Fibroblast of lung (primary cell): ENCODE data around the gene HMCES. TPM values are rescaled to one million over a fixed set of nuclear protein-coding genes. Genes with fewer than 3 reads are reported as not detected.

Experiments
- DNase-seq, 2 donors: peaks; one replicate each; pipeline versions ENCODE4 v3.0.0 to v3.0.0-alpha.2; 2010; ENCODE audit warnings: low read depth in 2 of 2
- H2AFZ ChIP-seq: 2 replicates; pipeline ENCODE4 v1.5.1; 2012; ENCODE audit warnings: low read length, control low read depth, inconsistent platforms
- H3K27ac ChIP-seq: 2 replicates; pipeline ENCODE4 v1.5.1; 2011; ENCODE audit warnings: low read length, control low read depth; ENCODE audit not compliant: insufficient read depth
- H3K27me3 ChIP-seq: 2 replicates; pipeline ENCODE4 v1.5.1; 2011; ENCODE audit warnings: mild to moderate bottlenecking, low read length; ENCODE audit not compliant: control insufficient read depth, insufficient read depth
- H3K36me3 ChIP-seq: 2 replicates; pipeline ENCODE4 v1.5.1; 2011; ENCODE audit warnings: low read length; ENCODE audit not compliant: control insufficient read depth, insufficient read depth
- H3K4me1 ChIP-seq: 2 replicates; pipeline ENCODE4 v1.5.1; 2011; ENCODE audit warnings: low read length; ENCODE audit not compliant: control insufficient read depth, insufficient read depth; ENCODE audit errors: extremely low read depth
- H3K4me2 ChIP-seq: 2 replicates; pipeline ENCODE4 v1.5.1; 2011; ENCODE audit warnings: low read length, control low read depth; ENCODE audit not compliant: insufficient read depth; ENCODE audit errors: extremely low read depth
- H3K4me3 ChIP-seq, 4 experiments: fragments of 200-600 bp in 1 of 4; sonication (generic) in 1 of 4; replicated peaks in 1 of 4; 2 replicates each; pipeline ENCODE4 v1.5.1; 2011 to 2016; ENCODE audit warnings: low read length in 4 of 4, low read depth in 3 of 4, mild to moderate bottlenecking in 3 of 4, control low read depth in 2 of 4, inconsistent platforms in 1 of 4, mixed read lengths in 1 of 4; ENCODE audit not compliant: insufficient read depth in 1 of 4; ENCODE audit errors: control extremely low read depth in 1 of 4
- H3K79me2 ChIP-seq: 2 replicates; pipeline ENCODE4 v1.5.1; 2012; ENCODE audit warnings: mild to moderate bottlenecking, low read length, inconsistent platforms; ENCODE audit not compliant: control insufficient read depth, insufficient read depth
- H3K9ac ChIP-seq: 2 replicates; pipeline ENCODE4 v1.5.1; 2011; ENCODE audit warnings: mild to moderate bottlenecking, low read length, control low read depth; ENCODE audit not compliant: insufficient read depth
- H3K9me3 ChIP-seq: 2 replicates; pipeline ENCODE4 v1.5.1; 2012; ENCODE audit warnings: low read depth, low read length; ENCODE audit not compliant: control insufficient read depth, insufficient read depth
- H4K20me1 ChIP-seq: 2 replicates; pipeline ENCODE4 v1.5.1; 2011; ENCODE audit warnings: low read length; ENCODE audit not compliant: control insufficient read depth, insufficient read depth; ENCODE audit errors: extremely low read depth
- CTCF ChIP-seq, 2 donors: IDR thresholded peaks in 1 of 2; conservative IDR thresholded peaks in 1 of 2; 1 replicate in 1 of 2; 2 replicates in 1 of 2; pipeline ENCODE4 v1.5.1; 2011 to 2012; ENCODE audit warnings: low read length in 2 of 2, control low read depth in 1 of 2, inconsistent platforms in 1 of 2, low read depth in 1 of 2, mild to moderate bottlenecking in 1 of 2
- EZH2 ChIP-seq: IDR thresholded peaks from 2 replicates; pipeline ENCODE4 v1.5.1; 2012; ENCODE audit warnings: low read length, control low read depth, mild to moderate bottlenecking; ENCODE audit errors: missing control alignments
- polyA plus RNA-seq, 2 donors: library from polyadenylated mRNA; depleted of rRNA in 1 of 2; stranded (reverse) in 1 of 2; unstranded in 1 of 2; fragments of >200 nt; gene quantifications; 2 replicates each; pipeline ENCODE4 v1.2.1, GENCODE V29; 2011 to 2012; ENCODE audit warnings: missing spikeins in 1 of 2
- total RNA-seq: library from RNA; depleted of rRNA; stranded (reverse); fragments of >200 nt; gene quantifications from 2 replicates; pipeline ENCODE4 v1.2.1, GENCODE V29; 2014

Gene HMCES
- total and polyA plus RNA-seq, 2 donors (not counting 1 experiment from before 2014, with no cell fraction given): 12.2 to 22.8 TPM

GRCh38 chr3:129286081-129286480 is 7.4 kb downstream of the HMCES start:
- Histone ChIP-seq H3K4me1 (peaks cover 2% of the 10 kb centered on the region), H3K4me3 (no peak overlapping the region), H3K36me3 (no peaks in the 10 kb centered on the region), H3K27me3 (no peaks in the 10 kb centered on the region), H3K79me2 (no peaks in the 10 kb centered on the region), H3K9ac (no peak overlapping the region), H4K20me1 (no peaks in the 10 kb centered on the region), H2AFZ (no peak overlapping the region), H3K27ac (no peak overlapping the region), H3K4me2 (no peak overlapping the region), H3K9me3 (no peaks in the 10 kb centered on the region)
- no peak for DNase-seq
- no peak for TF ChIP-seq CTCF (conservative IDR thresholded peaks at IDR 0.05 in 1 of 2, IDR thresholded peaks at IDR 0.05 in 1 of 2; ENCODE audit: low read depth in 1 of 2, low read length in 2 of 2)
- no peak for TF ChIP-seq EZH2

- no peaks in the 10 kb centered on the region for H3K79me2 ChIP-seq
- H3K27ac ChIP-seq: no peak overlapping the region
- H3K9ac ChIP-seq: no peak overlapping the region
- peaks cover 2% of the 10 kb centered on the region for H3K36me3 ChIP-seq
- H4K20me1 ChIP-seq: no peaks in the 10 kb centered on the region
- H3K9me3 ChIP-seq: no peaks in the 10 kb centered on the region
- no peak for TF ChIP-seq CTCF (conservative IDR thresholded peaks at IDR 0.05 in 1 of 2, IDR thresholded peaks at IDR 0.05 in 1 of 2; ENCODE audit: low read depth in 1 of 2, low read length in 2 of 2)
- TF ChIP-seq EZH2: no peak
- no peak for DNase-seq
- H3K4me2 ChIP-seq: no peak overlapping the region
- H3K27me3 ChIP-seq: no peaks in the 10 kb centered on the region
- H3K4me1 ChIP-seq: peaks cover 2% of the 10 kb centered on the region
- no peak overlapping the region for H3K4me3 ChIP-seq
- H2AFZ ChIP-seq: no peak overlapping the region
These were observed 9.8 kb downstream of the HMCES start for GRCh38 chr3:129288446-129288845.

GRCh38 chr3:129289201-129289921 is 10.7 kb downstream of the HMCES start:
- Histone ChIP-seq H3K36me3 (peaks cover 2% of the 10 kb centered on the region), H3K9me3 (no peaks in the 10 kb centered on the region), H3K27me3 (no peaks in the 10 kb centered on the region), H3K4me1 (peaks cover 2% of the 10 kb centered on the region), H3K9ac (no peak overlapping the region), H3K4me3 (no peak overlapping the region), H3K4me2 (no peak overlapping the region), H2AFZ (no peak overlapping the region), H4K20me1 (no peaks in the 10 kb centered on the region), H3K79me2 (no peaks in the 10 kb centered on the region), H3K27ac (no peak overlapping the region)
- TF ChIP-seq CTCF (conservative IDR thresholded peaks at IDR 0.05 in 1 of 2, IDR thresholded peaks at IDR 0.05 in 1 of 2; ENCODE audit: low read depth in 1 of 2, low read length in 2 of 2) (no peak), EZH2 (no peak)
- peak; percentile 67 to 74 for DNase-seq
